ENCODE data around the gene ADCY10.

- TF ChIP-seq CTCF (IDR thresholded peaks at IDR 0.05) (no peak), POLR2A (IDR thresholded peaks at IDR 0.05) (no peak)
Observed at GRCh38 chr1:167927046-167927754, 13.3 kb upstream of the ADCY10 start.

All from right lobe of liver (tissue), 4 donors.